ENCODE results near the gene WDR20. TPM values are rescaled to one million over a fixed set of nuclear protein-coding genes. Genes with fewer than 3 reads are reported as not detected.
"Not testable (repeated sequence)": the region's sequence is repeated elsewhere in the genome, so short reads cannot be mapped to it uniquely, and the experiment has no call there.

Gene WDR20
- total RNA-seq, 2 experiments from 2014 or later = 22.3 to 27.3 TPM

- Mint-ChIP-seq H3K4me1 (no peaks in the 10 kb centered on the region), H3K36me3 (no peaks in the 10 kb centered on the region), H3K27ac (no peak overlapping the region), H3K4me3 (no peak overlapping the region), H3K9me3 (no peaks in the 10 kb centered on the region), H3K27me3 (no peaks in the 10 kb centered on the region)
- DNase-seq = peak; percentile 79
Measured at GRCh38 chr14:102235275-102235897, 95.7 kb downstream of the WDR20 start.

DNA sequence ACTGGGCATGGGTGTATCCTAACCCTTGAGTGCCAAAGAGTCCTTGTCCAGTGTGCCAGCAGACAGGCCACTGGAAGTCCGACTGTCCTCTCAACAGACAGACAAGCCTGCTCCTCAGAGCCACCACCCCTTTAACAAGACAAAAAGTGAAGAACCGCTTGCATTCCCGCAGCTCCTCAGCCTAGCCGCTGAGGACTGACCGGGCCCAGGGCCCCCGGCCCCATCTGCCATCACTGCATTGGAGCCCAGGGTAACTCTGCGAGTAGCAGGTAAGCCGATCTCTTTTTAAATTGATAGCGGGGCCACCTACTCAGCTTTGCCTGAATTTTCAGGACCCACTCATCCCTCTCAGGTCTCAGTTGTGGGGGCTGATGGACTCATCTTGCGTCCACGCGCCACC is 96.3 kb downstream of the WDR20 start:
- H3K4me1 Mint-ChIP-seq = no peaks in the 10 kb centered on the region
- no peak overlapping the region for H3K4me3 Mint-ChIP-seq
- H3K27me3 Mint-ChIP-seq = no peaks in the 10 kb centered on the region
- H3K9me3 Mint-ChIP-seq = no peaks in the 10 kb centered on the region
- DNase-seq = no peak
- H3K36me3 Mint-ChIP-seq = no peaks in the 10 kb centered on the region
- H3K27ac Mint-ChIP-seq = no peak overlapping the region

- Mint-ChIP-seq H3K36me3 (no peaks in the 10 kb centered on the region), H3K4me1 (no peaks in the 10 kb centered on the region), H3K9me3 (no peaks in the 10 kb centered on the region), H3K27me3 (no peaks in the 10 kb centered on the region), H3K4me3 (no peak overlapping the region), H3K27ac (no peak overlapping the region)
- no peak for DNase-seq
Measured at GRCh38 chr14:102238131-102238530, 98.4 kb downstream of the WDR20 start.

- H3K27ac Mint-ChIP-seq = no peak overlapping the region
- no peak for DNase-seq
- H3K36me3 Mint-ChIP-seq = no peaks in the 10 kb centered on the region
- no peaks in the 10 kb centered on the region for H3K27me3 Mint-ChIP-seq
- no peaks in the 10 kb centered on the region for H3K4me1 Mint-ChIP-seq
- no peak overlapping the region for H3K4me3 Mint-ChIP-seq
- no peaks in the 10 kb centered on the region for H3K9me3 Mint-ChIP-seq
Measured at GRCh38 chr14:102238766-102239165, 99.1 kb downstream of the WDR20 start.

DNA sequence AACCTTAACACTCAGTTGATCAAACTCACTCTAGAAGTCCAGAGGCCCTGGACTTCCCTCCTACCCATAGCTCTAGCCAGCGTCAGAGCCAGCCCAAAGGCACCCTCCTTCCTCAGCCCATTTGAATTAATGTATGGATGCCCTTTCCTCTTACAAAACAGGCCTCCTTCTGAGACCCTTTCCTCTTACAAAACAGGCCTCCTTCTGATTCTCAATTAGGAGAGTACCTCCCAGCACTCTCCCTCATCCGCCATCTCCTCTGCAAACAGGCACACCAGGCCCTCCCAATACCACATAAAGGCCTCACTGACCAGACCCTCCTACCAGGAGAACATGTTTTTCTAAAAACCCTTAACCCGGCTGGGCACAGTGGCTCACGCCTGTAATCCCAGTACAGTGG is 99.5 kb downstream of the WDR20 start:
- Mint-ChIP-seq H3K9me3 (no peaks in the 10 kb centered on the region), H3K4me3 (no peak overlapping the region), H3K36me3 (no peaks in the 10 kb centered on the region)

DNA sequence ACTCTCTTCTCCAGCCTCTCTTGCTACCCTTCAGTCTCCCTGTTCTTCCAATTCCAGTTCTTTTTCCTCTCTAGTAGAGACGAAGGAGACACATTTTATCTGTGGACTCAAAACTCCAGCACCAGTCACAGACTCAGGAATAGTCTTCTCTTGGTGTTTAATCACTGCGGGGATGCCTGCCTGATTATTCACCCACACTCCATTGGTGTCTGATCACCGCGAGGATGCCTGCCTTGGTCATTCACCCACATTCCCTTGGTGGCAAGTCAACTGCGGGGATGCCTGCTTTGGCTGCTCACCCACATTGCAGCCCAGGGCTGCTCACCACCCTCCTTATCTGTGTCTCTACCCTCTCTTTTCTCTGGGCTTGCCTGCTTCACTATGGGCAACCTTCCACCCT is 100.8 kb downstream of the WDR20 start:
- not testable (repeated sequence) for H3K36me3 Mint-ChIP-seq, H3K9me3 Mint-ChIP-seq, H3K27ac Mint-ChIP-seq, DNase-seq, H3K27me3 Mint-ChIP-seq, H3K4me3 Mint-ChIP-seq, H3K4me1 Mint-ChIP-seq

More for the DNA sequence above, 99.5 kb downstream of the WDR20 start:
- no peak for DNase-seq
- Mint-ChIP-seq H3K4me1 (no peaks in the 10 kb centered on the region), H3K27ac (no peak overlapping the region), H3K27me3 (no peaks in the 10 kb centered on the region)

DNA sequence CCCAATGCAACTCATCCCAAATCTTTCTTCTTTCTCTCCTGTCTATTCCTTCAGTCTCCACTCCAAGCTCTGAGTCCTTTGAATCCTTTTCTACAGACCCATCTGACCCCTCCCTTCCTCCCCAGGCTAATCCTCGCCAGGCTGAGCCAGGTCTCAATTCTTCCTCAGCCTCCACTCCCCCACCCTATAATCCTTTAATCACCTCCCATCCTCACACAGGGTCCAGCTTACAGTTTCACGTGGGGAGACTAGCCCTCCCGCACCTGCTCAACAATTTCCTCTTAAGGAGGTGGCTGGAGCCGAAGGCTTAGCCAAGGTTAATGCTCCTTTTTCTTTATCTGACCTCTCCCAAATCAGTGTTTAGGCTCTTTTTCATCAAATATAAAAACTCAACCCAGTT is 101.5 kb downstream of the WDR20 start:
- DNase-seq = no peak
- Mint-ChIP-seq H3K36me3 (no peaks in the 10 kb centered on the region), H3K9me3 (no peaks in the 10 kb centered on the region), H3K27me3 (no peaks in the 10 kb centered on the region), H3K4me1 (no peaks in the 10 kb centered on the region), H3K4me3 (no peak overlapping the region), H3K27ac (no peak overlapping the region)

DNA sequence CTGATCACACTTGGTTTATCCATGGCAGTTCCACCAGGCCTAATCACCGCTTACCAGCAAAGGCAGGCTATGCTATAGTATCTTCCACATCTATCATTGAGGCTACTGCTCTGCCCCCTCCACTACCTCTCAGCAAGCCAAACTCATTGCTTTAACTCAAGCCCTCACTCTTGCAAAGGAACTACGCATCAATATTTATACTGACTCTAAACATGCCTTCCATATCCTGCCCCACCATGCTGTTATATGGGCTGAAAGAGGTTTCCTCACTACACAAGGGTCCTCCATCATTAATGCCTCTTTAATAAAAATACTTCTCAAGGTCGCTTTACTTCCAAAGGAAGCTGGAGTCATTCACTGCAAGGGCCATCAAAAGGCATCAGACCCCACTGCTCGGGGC is 104.1 kb downstream of the WDR20 start:
- not testable (repeated sequence) for H3K27me3 Mint-ChIP-seq, H3K9me3 Mint-ChIP-seq, H3K27ac Mint-ChIP-seq, DNase-seq, H3K36me3 Mint-ChIP-seq, H3K4me3 Mint-ChIP-seq, H3K4me1 Mint-ChIP-seq

DNA sequence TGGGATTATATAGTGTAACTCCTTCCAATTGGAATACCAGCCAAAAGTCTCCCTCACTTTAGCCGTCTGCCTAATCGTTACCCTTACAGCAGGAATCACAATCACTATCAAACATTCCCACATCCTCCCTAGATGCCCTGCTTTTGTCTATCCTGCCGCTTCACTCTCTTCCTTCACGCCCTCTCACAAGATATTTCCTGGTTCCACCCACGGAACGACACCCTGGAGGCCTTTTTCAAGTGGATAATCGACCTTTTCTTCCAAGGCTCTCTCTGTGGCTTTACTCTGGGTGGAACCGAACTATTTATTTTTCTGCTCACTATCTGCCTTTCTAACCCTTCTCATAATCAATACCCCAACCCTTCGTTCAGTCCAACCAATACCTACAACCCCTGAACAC is 106.4 kb downstream of the WDR20 start:
- no peak for DNase-seq
- Mint-ChIP-seq H3K36me3 (no peaks in the 10 kb centered on the region), H3K27ac (no peak overlapping the region), H3K4me3 (no peak overlapping the region), H3K4me1 (no peaks in the 10 kb centered on the region), H3K9me3 (no peaks in the 10 kb centered on the region), H3K27me3 (no peaks in the 10 kb centered on the region)

GRCh38 chr14:102248121-102248520 is 108.4 kb downstream of the WDR20 start:
- Mint-ChIP-seq H3K4me1 (no peaks in the 10 kb centered on the region), H3K27me3 (no peaks in the 10 kb centered on the region), H3K27ac (no peak overlapping the region), H3K9me3 (no peaks in the 10 kb centered on the region), H3K4me3 (no peak overlapping the region), H3K36me3 (no peaks in the 10 kb centered on the region)
- no peak for DNase-seq

DNA sequence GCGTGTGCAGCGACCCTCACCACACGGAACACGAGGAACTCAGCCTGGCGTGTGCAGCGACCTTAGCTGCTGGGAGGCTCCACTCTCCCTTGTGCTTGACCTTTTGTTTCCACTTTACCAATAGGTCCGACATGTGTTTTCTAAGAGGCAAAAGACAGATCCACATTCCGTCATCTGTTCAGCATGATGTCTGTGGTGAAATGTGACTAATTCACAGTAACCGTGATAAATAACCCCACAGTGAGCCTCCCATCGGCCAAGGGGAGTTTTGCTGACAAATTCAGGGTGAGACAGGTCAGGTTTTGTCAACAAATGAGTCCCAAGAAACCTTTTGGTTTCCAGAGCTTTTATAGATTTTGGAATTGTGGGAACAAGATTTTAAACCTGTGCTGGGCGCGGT is 109.3 kb downstream of the WDR20 start:
- H3K27ac Mint-ChIP-seq = no peak overlapping the region
- H3K27me3 Mint-ChIP-seq = no peaks in the 10 kb centered on the region
- H3K36me3 Mint-ChIP-seq = no peaks in the 10 kb centered on the region
- H3K9me3 Mint-ChIP-seq = no peaks in the 10 kb centered on the region
- no peaks in the 10 kb centered on the region for H3K4me1 Mint-ChIP-seq
- no peak for DNase-seq
- no peak overlapping the region for H3K4me3 Mint-ChIP-seq

- H3K4me3 Mint-ChIP-seq = no peak overlapping the region
- no peak for DNase-seq
- H3K27ac Mint-ChIP-seq = no peak overlapping the region
- H3K4me1 Mint-ChIP-seq = no peaks in the 10 kb centered on the region
- H3K9me3 Mint-ChIP-seq = no peaks in the 10 kb centered on the region
- H3K27me3 Mint-ChIP-seq = no peaks in the 10 kb centered on the region
- no peaks in the 10 kb centered on the region for H3K36me3 Mint-ChIP-seq
Measured at GRCh38 chr14:102249981-102250380, 110.3 kb downstream of the WDR20 start.

DNA sequence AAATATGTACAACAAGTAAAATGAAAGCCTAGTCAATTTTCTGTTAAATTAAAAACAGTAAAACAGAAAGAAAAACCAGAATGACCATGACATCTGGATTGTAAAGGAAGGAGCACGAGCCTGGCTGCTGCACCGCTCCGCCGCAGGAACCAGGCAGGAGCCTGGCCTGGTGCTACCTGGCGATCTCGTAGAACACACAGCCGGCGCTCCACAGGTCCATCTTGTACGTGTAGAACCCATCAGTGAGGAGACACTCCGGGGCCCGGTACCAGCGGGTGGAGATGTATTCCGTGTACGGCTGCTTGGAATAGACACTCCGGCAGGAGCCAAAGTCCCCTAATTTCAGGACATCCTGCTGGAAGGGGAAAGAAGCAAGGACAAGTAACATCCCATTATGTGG is 110.9 kb downstream of the WDR20 start:
- Mint-ChIP-seq H3K27me3 (no peaks in the 10 kb centered on the region), H3K4me1 (no peaks in the 10 kb centered on the region), H3K9me3 (no peaks in the 10 kb centered on the region), H3K36me3 (no peaks in the 10 kb centered on the region), H3K4me3 (no peak overlapping the region), H3K27ac (no peak overlapping the region)
- no peak for DNase-seq

GRCh38 chr14:102251161-102251560 is 111.5 kb downstream of the WDR20 start:
- Mint-ChIP-seq H3K4me1 (no peaks in the 10 kb centered on the region), H3K36me3 (no peaks in the 10 kb centered on the region), H3K27me3 (no peaks in the 10 kb centered on the region), H3K27ac (no peak overlapping the region), H3K4me3 (no peak overlapping the region), H3K9me3 (no peaks in the 10 kb centered on the region)
- DNase-seq = no peak

GRCh38 chr14:102252834-102253801 is 113.4 kb downstream of the WDR20 start:
- H3K4me1 Mint-ChIP-seq = no peaks in the 10 kb centered on the region
- no peaks in the 10 kb centered on the region for H3K9me3 Mint-ChIP-seq
- no peak for DNase-seq
- no peaks in the 10 kb centered on the region for H3K36me3 Mint-ChIP-seq
- no peaks in the 10 kb centered on the region for H3K27me3 Mint-ChIP-seq
- no peak overlapping the region for H3K4me3 Mint-ChIP-seq
- H3K27ac Mint-ChIP-seq = no peak overlapping the region
